Stimulated activated naive CD8-positive, alpha-beta T cell treated with anti-CD3 and anti-CD28 coated beads, Interleukin-15, Interleukin-2, amounts not matched to agents 100 U/mL and 50 U/mL, for 24 hours (primary cell): ENCODE measurements around the gene KDM8.

Source experiments
- ATAC-seq: fragments of 150-1000 bp; cut with Tn5 transposase; one replicate; pipeline ENCODE4 v1.10.0; 2021
- DNase-seq: peaks from one replicate; pipeline ENCODE4 v3.0.0; 2021

KDM8 gene

GRCh38 chr16:27215660-27216059 lies 12.3 kb downstream of the KDM8 start:
- DNase-seq (no peak), ATAC-seq (no peak)

GRCh38 chr16:27216297-27216885 lies 13.1 kb downstream of the KDM8 start:
- ATAC-seq (no peak), DNase-seq (no peak)

GRCh38 chr16:27217256-27217655 lies 13.9 kb downstream of the KDM8 start:
- DNase-seq: no peak
- ATAC-seq: no peak

- no peak for DNase-seq
- no peak for ATAC-seq
Measured at GRCh38 chr16:27218756-27219155, 15.4 kb downstream of the KDM8 start.

GRCh38 chr16:27219161-27219560 lies 15.8 kb downstream of the KDM8 start:
- ATAC-seq (no peak), DNase-seq (no peak)

- DNase-seq (no peak), ATAC-seq (no peak)
Measured at GRCh38 chr16:27220120-27220519, 16.8 kb downstream of the KDM8 start.

- ATAC-seq: no peak
- DNase-seq: no peak
Measured at GRCh38 chr16:27220527-27220926, 17.2 kb downstream of the KDM8 start.

GRCh38 chr16:27220991-27221390 lies 17.7 kb downstream of the KDM8 start:
- no peak for DNase-seq
- ATAC-seq: no peak

- ATAC-seq (no peak), DNase-seq (no peak)
Measured at GRCh38 chr16:27221576-27222248, 18.4 kb downstream of the KDM8 start.

- DNase-seq: no peak
- ATAC-seq: no peak
Measured at GRCh38 chr16:27222249-27223225, 19.2 kb downstream of the KDM8 start.

- ATAC-seq (no peak), DNase-seq (no peak)
Measured at GRCh38 chr16:27223226-27223610, 19.9 kb downstream of the KDM8 start.

- no peak for DNase-seq
- no peak for ATAC-seq
Measured at GRCh38 chr16:27223701-27224100, 20.4 kb downstream of the KDM8 start.

GRCh38 chr16:27224271-27224737 lies 21.0 kb downstream of the KDM8 start:
- ATAC-seq (no peak), DNase-seq (no peak)

- DNase-seq: no peak
- ATAC-seq: no peak
Measured at GRCh38 chr16:27224741-27225300, 21.5 kb downstream of the KDM8 start.

- ATAC-seq (no peak), DNase-seq (no peak)
Measured at GRCh38 chr16:27225536-27226360, 22.4 kb downstream of the KDM8 start.

- DNase-seq: no peak
Measured at GRCh38 chr16:27226476-27226875, 23.1 kb downstream of the KDM8 start.

GRCh38 chr16:27226976-27227705 lies 23.8 kb downstream of the KDM8 start:
- no peak for ATAC-seq

More at GRCh38 chr16:27226476-27226875, 23.1 kb downstream of the KDM8 start:
- ATAC-seq: no peak

GRCh38 chr16:27228045-27228444 lies 24.7 kb downstream of the KDM8 start:
- no peak for ATAC-seq
- no peak for DNase-seq

More at GRCh38 chr16:27226976-27227705, 23.8 kb downstream of the KDM8 start:
- no peak for DNase-seq

- no peak for DNase-seq
- ATAC-seq: no peak
Measured at GRCh38 chr16:27228621-27229501, 25.5 kb downstream of the KDM8 start.
